SU-DHL-6 (cell line): ENCODE results near the gene KCND3.

Source experiments
- H2AFZ ChIP-seq: fragments of 200-600 bp; sonication (generic); 2 replicates; pipeline ENCODE4 v1.6.1; 2014; ENCODE audit warnings: low read depth, mild to moderate bottlenecking, moderate library complexity, mixed read lengths, antibody characterized with exemption, low read length; ENCODE audit not compliant: severe bottlenecking
- H3F3A ChIP-seq: fragments of 200-600 bp; shearing (Covaris generic); 2 replicates; pipeline ENCODE4 v1.6.0; 2016; ENCODE audit warnings: antibody characterized with exemption, mild to moderate bottlenecking; ENCODE audit not compliant: insufficient read depth
- H3K27ac ChIP-seq: fragments of 200-600 bp; sonication (generic); 2 replicates; pipeline ENCODE4 v1.5.1; 2016; ENCODE audit warnings: low read depth, mild to moderate bottlenecking, low read length, moderate library complexity, mixed read lengths
- H3K27me3 ChIP-seq: fragments of 200-600 bp; sonication (generic), shearing (Covaris generic); 2 replicates; pipeline ENCODE4 v1.6.0; 2014; ENCODE audit warnings: mild to moderate bottlenecking, low read length
- H3K36me3 ChIP-seq: fragments of 200-600 bp; sonication (generic); 2 replicates; pipeline ENCODE4 v1.6.1; 2014; ENCODE audit warnings: mild to moderate bottlenecking, low read length, mixed read lengths
- H3K4me2 ChIP-seq: fragments of 300-600, 200-600 bp; shearing (Covaris generic), sonication (generic); 2 replicates; pipeline ENCODE4 v1.6.0; 2014; ENCODE audit warnings: low read length, low read depth, mild to moderate bottlenecking; ENCODE audit not compliant: poor library complexity, severe bottlenecking
- H3K4me3 ChIP-seq: fragments of 200-600 bp; sonication (generic); 2 replicates; pipeline ENCODE4 v1.5.1; 2014; ENCODE audit warnings: antibody characterized with exemption, low read length, mild to moderate bottlenecking, mixed read lengths; ENCODE audit not compliant: insufficient read depth, poor library complexity, severe bottlenecking
- H3K79me2 ChIP-seq: fragments of 200-600 bp; sonication (generic); 2 replicates; pipeline ENCODE4 v1.6.1; 2014; ENCODE audit warnings: mild to moderate bottlenecking, low read length, moderate library complexity; ENCODE audit not compliant: insufficient read depth
- H3K9ac ChIP-seq: fragments of 200-600 bp; sonication (generic); 2 replicates; pipeline ENCODE4 v1.7.0; 2014; ENCODE audit warnings: mild to moderate bottlenecking, low read length
- H3K9me2 ChIP-seq: fragments of 200-600 bp; sonication (generic); replicated peaks from 2 replicates; pipeline ENCODE4 v1.6.1; 2014; ENCODE audit warnings: low read length; ENCODE audit not compliant: insufficient read depth
- H3K9me3 ChIP-seq: fragments of 200-600 bp; sonication (generic); 2 replicates; pipeline ENCODE4 v1.6.1; 2014; ENCODE audit warnings: low read length, mixed read lengths; ENCODE audit not compliant: insufficient read depth
- H4K20me1 ChIP-seq: fragments of 200-600 bp; sonication (generic); 2 replicates; pipeline ENCODE4 v1.6.1; 2014; ENCODE audit warnings: low read depth, mild to moderate bottlenecking, antibody characterized with exemption, low read length, moderate library complexity, mixed read lengths
- CTCF ChIP-seq: fragments of 200-600 bp; sonication (generic); IDR thresholded peaks from one replicate; pipeline ENCODE4 v1.5.1; 2017; ENCODE audit warnings: antibody characterized with exemption, mild to moderate bottlenecking, low read length, moderate library complexity; ENCODE audit not compliant: insufficient read depth, poor library complexity, severe bottlenecking
- EZH2phosphoT487 ChIP-seq: fragments of 200-600 bp; sonication (generic), shearing (Covaris generic); conservative IDR thresholded peaks from 2 replicates; pipeline ENCODE4 v1.6.1; 2018; ENCODE audit warnings: mild to moderate bottlenecking, antibody characterized with exemption, low read length, moderate library complexity, mixed read lengths

Gene KCND3

GRCh38 chr1:111958075-111958474 is 31.4 kb downstream of the KCND3 start:
- Histone ChIP-seq H3K36me3 (no peaks in the 10 kb centered on the region), H3K27ac (no peak overlapping the region), H4K20me1 (no peaks in the 10 kb centered on the region), H3K4me2 (no peak overlapping the region), H3K27me3 (no peaks in the 10 kb centered on the region), H3K9me3 (no peaks in the 10 kb centered on the region), H2AFZ (no peak overlapping the region), H3K9me2 (no peaks in the 10 kb centered on the region), H3K4me3 (no peak overlapping the region), H3F3A (no peaks in the 10 kb centered on the region), H3K79me2 (no peaks in the 10 kb centered on the region), H3K9ac (no peak overlapping the region)
- TF ChIP-seq EZH2phosphoT487 (no peak), CTCF (no peak)

- no peak overlapping the region for H3K27ac ChIP-seq
- no peak overlapping the region for H3K4me3 ChIP-seq
- no peaks in the 10 kb centered on the region for H3F3A ChIP-seq
- no peaks in the 10 kb centered on the region for H3K79me2 ChIP-seq
- H3K27me3 ChIP-seq: no peaks in the 10 kb centered on the region
- H3K36me3 ChIP-seq: no peaks in the 10 kb centered on the region
- H3K4me2 ChIP-seq: no peak overlapping the region
- H3K9ac ChIP-seq: no peak overlapping the region
- no peak overlapping the region for H2AFZ ChIP-seq
- H3K9me3 ChIP-seq: no peaks in the 10 kb centered on the region
- no peak for TF ChIP-seq EZH2phosphoT487
- no peak for TF ChIP-seq CTCF
- H4K20me1 ChIP-seq: no peaks in the 10 kb centered on the region
- no peaks in the 10 kb centered on the region for H3K9me2 ChIP-seq
Measured at GRCh38 chr1:111956155-111956771, 33.2 kb downstream of the KCND3 start.

GRCh38 chr1:111955755-111956154 is 33.7 kb downstream of the KCND3 start:
- no peaks in the 10 kb centered on the region for H3K9me2 ChIP-seq
- no peaks in the 10 kb centered on the region for H3K36me3 ChIP-seq
- H4K20me1 ChIP-seq: no peaks in the 10 kb centered on the region
- no peak overlapping the region for H2AFZ ChIP-seq
- H3K27ac ChIP-seq: no peak overlapping the region
- H3K79me2 ChIP-seq: no peaks in the 10 kb centered on the region
- H3K9ac ChIP-seq: no peak overlapping the region
- H3K27me3 ChIP-seq: no peaks in the 10 kb centered on the region
- TF ChIP-seq EZH2phosphoT487: no peak
- TF ChIP-seq CTCF: no peak
- H3K4me3 ChIP-seq: no peak overlapping the region
- no peaks in the 10 kb centered on the region for H3K9me3 ChIP-seq
- no peaks in the 10 kb centered on the region for H3F3A ChIP-seq
- no peak overlapping the region for H3K4me2 ChIP-seq
